ENCODE data around the gene UCK1.
A peak's percentile ranks its signal among the peaks of the same experiment; 100 is the strongest.
"Not testable (repeated sequence)": the region's sequence is repeated elsewhere in the genome, so short reads cannot be mapped to it uniquely, and the experiment has no call there.

Gene UCK1

GRCh38 chr9:131517761-131518190, 13.3 kb downstream of the UCK1 start:
- TF ChIP-seq TAF1 (IDR thresholded peaks at IDR 0.05; ENCODE audit: low read depth, low read length): no peak
- TF ChIP-seq POLR2AphosphoS5 (IDR thresholded peaks at IDR 0.05; ENCODE audit: low read depth, low read length): no peak
- DNase-seq (ENCODE audit: insufficient read length, low spot score) (no peak), FAIRE-seq (no peak)

- FAIRE-seq: no peak
- TF ChIP-seq POU2F2 (IDR thresholded peaks at IDR 0.05; ENCODE audit: low read depth, low read length) (no peak), PAX5 (IDR thresholded peaks at IDR 0.05; ENCODE audit: insufficient read depth, low read length, severe bottlenecking) (no peak), TAF1 (IDR thresholded peaks at IDR 0.05; ENCODE audit: low read depth, low read length) (no peak), POLR2AphosphoS5 (IDR thresholded peaks at IDR 0.05; ENCODE audit: low read depth, low read length) (no peak), SPI1 (IDR thresholded peaks at IDR 0.05; ENCODE audit: low read depth, low read length) (no peak)
Observed at GRCh38 chr9:131516930-131517329, 14.1 kb downstream of the UCK1 start.

GRCh38 chr9:131516100-131516499, 15.0 kb downstream of the UCK1 start:
- DNase-seq (ENCODE audit: insufficient read length, low spot score) (no peak), FAIRE-seq (no peak)
- TF ChIP-seq POLR2AphosphoS5 (IDR thresholded peaks at IDR 0.05; ENCODE audit: low read depth, low read length) (no peak), POU2F2 (IDR thresholded peaks at IDR 0.05; ENCODE audit: low read depth, low read length) (no peak), PAX5 (IDR thresholded peaks at IDR 0.05; ENCODE audit: insufficient read depth, low read length, severe bottlenecking) (no peak), POLR2A (IDR thresholded peaks at IDR 0.05; ENCODE audit: low read depth, low read length) (no peak), SPI1 (IDR thresholded peaks at IDR 0.05; ENCODE audit: low read depth, low read length) (no peak)

More at GRCh38 chr9:131516930-131517329, 14.1 kb downstream of the UCK1 start:
- DNase-seq (ENCODE audit: insufficient read length, low spot score): no peak

GRCh38 chr9:131515559-131516031, 15.5 kb downstream of the UCK1 start:
- TF ChIP-seq SPI1 (IDR thresholded peaks at IDR 0.05; ENCODE audit: low read depth, low read length): peak; percentile 28
- FAIRE-seq: peak; percentile 93
- not testable (repeated sequence) for DNase-seq (ENCODE audit: insufficient read length, low spot score)

GRCh38 chr9:131513177-131513576, 17.9 kb downstream of the UCK1 start:
- DNase-seq (ENCODE audit: insufficient read length, low spot score): no peak
- TF ChIP-seq SPI1 (IDR thresholded peaks at IDR 0.05; ENCODE audit: low read depth, low read length): no peak
- no peak for TF ChIP-seq PAX5 (IDR thresholded peaks at IDR 0.05; ENCODE audit: insufficient read depth, low read length, severe bottlenecking)
- TF ChIP-seq TAF1 (IDR thresholded peaks at IDR 0.05; ENCODE audit: low read depth, low read length): no peak
- TF ChIP-seq POU2F2 (IDR thresholded peaks at IDR 0.05; ENCODE audit: low read depth, low read length): no peak
- TF ChIP-seq POLR2AphosphoS5 (IDR thresholded peaks at IDR 0.05; ENCODE audit: low read depth, low read length): no peak
- FAIRE-seq: no peak

- DNase-seq (ENCODE audit: insufficient read length, low spot score) (no peak), FAIRE-seq (no peak)
- TF ChIP-seq TAF1 (IDR thresholded peaks at IDR 0.05; ENCODE audit: low read depth, low read length) (no peak), POLR2A (IDR thresholded peaks at IDR 0.05; ENCODE audit: low read depth, low read length) (no peak), POU2F2 (IDR thresholded peaks at IDR 0.05; ENCODE audit: low read depth, low read length) (no peak), SPI1 (IDR thresholded peaks at IDR 0.05; ENCODE audit: low read depth, low read length) (no peak), POLR2AphosphoS5 (IDR thresholded peaks at IDR 0.05; ENCODE audit: low read depth, low read length) (no peak), PAX5 (IDR thresholded peaks at IDR 0.05; ENCODE audit: insufficient read depth, low read length, severe bottlenecking) (no peak)
Observed at GRCh38 chr9:131511880-131512279, 19.2 kb downstream of the UCK1 start.

- FAIRE-seq (no peak), DNase-seq (ENCODE audit: insufficient read length, low spot score) (no peak)
- no peak for TF ChIP-seq PAX5 (IDR thresholded peaks at IDR 0.05; ENCODE audit: insufficient read depth, low read length, severe bottlenecking)
Observed at GRCh38 chr9:131511416-131511815, 19.6 kb downstream of the UCK1 start.

GRCh38 chr9:131505012-131505411, 26.1 kb downstream of the UCK1 start:
- FAIRE-seq (no peak), DNase-seq (ENCODE audit: insufficient read length, low spot score) (no peak)
- no peak for TF ChIP-seq PAX5 (IDR thresholded peaks at IDR 0.05; ENCODE audit: insufficient read depth, low read length, severe bottlenecking)
- no peak for TF ChIP-seq SPI1 (IDR thresholded peaks at IDR 0.05; ENCODE audit: low read depth, low read length)
- TF ChIP-seq POU2F2 (IDR thresholded peaks at IDR 0.05; ENCODE audit: low read depth, low read length): no peak
- no peak for TF ChIP-seq POLR2A (IDR thresholded peaks at IDR 0.05; ENCODE audit: low read depth, low read length)
- TF ChIP-seq TAF1 (IDR thresholded peaks at IDR 0.05; ENCODE audit: low read depth, low read length): no peak
- no peak for TF ChIP-seq POLR2AphosphoS5 (IDR thresholded peaks at IDR 0.05; ENCODE audit: low read depth, low read length)

GRCh38 chr9:131503626-131504465, 27.2 kb downstream of the UCK1 start:
- DNase-seq (ENCODE audit: insufficient read length, low spot score) (no peak), FAIRE-seq (no peak)
- TF ChIP-seq TAF1 (IDR thresholded peaks at IDR 0.05; ENCODE audit: low read depth, low read length) (no peak), PAX5 (IDR thresholded peaks at IDR 0.05; ENCODE audit: insufficient read depth, low read length, severe bottlenecking) (no peak), POLR2A (IDR thresholded peaks at IDR 0.05; ENCODE audit: low read depth, low read length) (no peak), SPI1 (IDR thresholded peaks at IDR 0.05; ENCODE audit: low read depth, low read length) (no peak), POU2F2 (IDR thresholded peaks at IDR 0.05; ENCODE audit: low read depth, low read length) (no peak), POLR2AphosphoS5 (IDR thresholded peaks at IDR 0.05; ENCODE audit: low read depth, low read length) (no peak)

GRCh38 chr9:131502781-131503625, 28.1 kb downstream of the UCK1 start, which contains the start of gene POMT1:
POMT1 (plus strand) TSS chr9:131502918; CDS start chr9:131504219, 1,301 bp downstream.
- TF ChIP-seq TAF1 (IDR thresholded peaks at IDR 0.05; ENCODE audit: low read depth, low read length) (no peak), POLR2AphosphoS5 (IDR thresholded peaks at IDR 0.05; ENCODE audit: low read depth, low read length) (peak; percentile 67), POLR2A (IDR thresholded peaks at IDR 0.05; ENCODE audit: low read depth, low read length) (peak; percentile 35; the same call in 1 of the 2 replicates)
- FAIRE-seq: peak; percentile 98

More at GRCh38 chr9:131502781-131503625, 28.1 kb downstream of the UCK1 start, which contains the start of gene POMT1:
- peak; percentile 99 for DNase-seq (ENCODE audit: insufficient read length, low spot score)

All from GM12891 (cell line).